AG09319 (cell line): Measurements from ENCODE around the gene CMYA5.

Source experiments
- DNase-seq: peaks from one replicate; pipeline ENCODE4 v3.0.0-alpha.2; 2010; ENCODE audit warnings: low read depth; ENCODE audit errors: extremely low read depth
- TF ChIP-seq, protein P1 (sequence below): IDR thresholded peaks from 2 replicates; pipeline ENCODE4 v1.5.1; 2011; ENCODE audit warnings: low read depth, mild to moderate bottlenecking, inconsistent platforms, low read length, moderate library complexity

Gene CMYA5

DNA sequence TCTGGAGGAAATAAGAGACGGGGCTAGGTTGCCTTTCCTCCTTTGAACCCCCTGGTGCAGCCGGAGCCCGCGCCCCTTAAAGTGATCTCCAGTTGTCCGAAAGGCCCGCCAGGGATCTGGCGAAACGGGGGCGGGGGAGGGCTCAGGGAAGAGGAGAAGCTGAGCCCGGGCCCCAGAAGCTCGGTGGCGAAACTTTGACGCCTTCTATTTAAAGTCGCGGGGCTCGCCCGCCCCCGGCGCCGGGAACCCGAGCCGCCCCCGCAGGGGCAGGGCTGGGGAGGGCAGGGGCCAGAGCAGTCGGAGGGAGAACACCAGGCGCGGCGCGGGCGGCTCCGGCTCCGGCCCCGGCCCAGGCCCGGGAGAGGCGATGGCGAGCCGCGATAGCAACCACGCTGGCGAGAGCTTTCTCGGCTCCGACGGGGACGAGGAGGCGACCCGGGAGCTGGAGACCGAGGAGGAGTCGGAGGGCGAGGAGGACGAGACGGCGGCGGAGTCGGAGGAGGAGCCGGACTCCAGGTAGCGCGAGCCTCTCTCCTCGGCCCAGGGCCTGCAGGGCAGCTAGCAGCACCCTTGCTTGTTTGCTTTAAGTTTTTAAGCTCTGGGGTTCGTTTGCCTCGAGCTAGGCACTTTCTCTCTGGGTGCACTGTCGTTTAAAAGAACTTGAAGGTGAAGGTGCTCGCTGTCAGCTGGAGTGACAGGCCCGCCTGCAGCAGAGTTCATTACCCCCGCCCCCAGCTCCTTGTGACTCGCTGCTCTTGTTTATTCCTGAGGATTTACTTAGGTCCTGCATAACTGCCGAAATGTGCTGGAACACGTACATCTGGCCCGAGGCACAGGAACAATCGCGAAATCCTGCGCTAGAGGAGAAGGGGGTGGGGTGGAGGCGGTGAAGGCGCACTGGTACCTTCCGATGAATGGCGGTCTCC lies at the start of gene CMYA5:
Gene CMYA5 (plus strand): TSS at position 296 of the 926 bp plus-strand sequence. CDS start 72 bp downstream, at position 368.
- TF ChIP-seq, protein P1, sequence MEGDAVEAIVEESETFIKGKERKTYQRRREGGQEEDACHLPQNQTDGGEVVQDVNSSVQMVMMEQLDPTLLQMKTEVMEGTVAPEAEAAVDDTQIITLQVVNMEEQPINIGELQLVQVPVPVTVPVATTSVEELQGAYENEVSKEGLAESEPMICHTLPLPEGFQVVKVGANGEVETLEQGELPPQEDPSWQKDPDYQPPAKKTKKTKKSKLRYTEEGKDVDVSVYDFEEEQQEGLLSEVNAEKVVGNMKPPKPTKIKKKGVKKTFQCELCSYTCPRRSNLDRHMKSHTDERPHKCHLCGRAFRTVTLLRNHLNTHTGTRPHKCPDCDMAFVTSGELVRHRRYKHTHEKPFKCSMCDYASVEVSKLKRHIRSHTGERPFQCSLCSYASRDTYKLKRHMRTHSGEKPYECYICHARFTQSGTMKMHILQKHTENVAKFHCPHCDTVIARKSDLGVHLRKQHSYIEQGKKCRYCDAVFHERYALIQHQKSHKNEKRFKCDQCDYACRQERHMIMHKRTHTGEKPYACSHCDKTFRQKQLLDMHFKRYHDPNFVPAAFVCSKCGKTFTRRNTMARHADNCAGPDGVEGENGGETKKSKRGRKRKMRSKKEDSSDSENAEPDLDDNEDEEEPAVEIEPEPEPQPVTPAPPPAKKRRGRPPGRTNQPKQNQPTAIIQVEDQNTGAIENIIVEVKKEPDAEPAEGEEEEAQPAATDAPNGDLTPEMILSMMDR: no peak
- no peak for DNase-seq

GRCh38 chr5:79640571-79641055 lies 49.0 kb upstream of the CMYA5 start:
- TF ChIP-seq, protein P1: no peak

GRCh38 chr5:79641414-79641813 lies 48.2 kb upstream of the CMYA5 start:
- DNase-seq: no peak
- TF ChIP-seq, protein P1: no peak

More at GRCh38 chr5:79640571-79641055, 49.0 kb upstream of the CMYA5 start:
- no peak for DNase-seq

GRCh38 chr5:79642210-79642609 lies 47.4 kb upstream of the CMYA5 start:
- no peak for DNase-seq
- TF ChIP-seq, protein P1: no peak

- DNase-seq: no peak
- TF ChIP-seq, protein P1: no peak
These were observed 35.8 kb upstream of the CMYA5 start for GRCh38 chr5:79653843-79654242.

- DNase-seq: no peak
- TF ChIP-seq, protein P1: no peak
These were observed 26.4 kb upstream of the CMYA5 start for GRCh38 chr5:79663212-79663611.

GRCh38 chr5:79666758-79667157 lies 22.9 kb upstream of the CMYA5 start:
- DNase-seq: no peak
- TF ChIP-seq, protein P1: no peak
